Measurements from ENCODE around the gene VSTM4. TPM values are rescaled to one million over a fixed set of nuclear protein-coding genes. Genes with fewer than 3 reads are reported as not detected.

Gene VSTM4
- total RNA-seq, 1 donor: 10.1 TPM

DNA sequence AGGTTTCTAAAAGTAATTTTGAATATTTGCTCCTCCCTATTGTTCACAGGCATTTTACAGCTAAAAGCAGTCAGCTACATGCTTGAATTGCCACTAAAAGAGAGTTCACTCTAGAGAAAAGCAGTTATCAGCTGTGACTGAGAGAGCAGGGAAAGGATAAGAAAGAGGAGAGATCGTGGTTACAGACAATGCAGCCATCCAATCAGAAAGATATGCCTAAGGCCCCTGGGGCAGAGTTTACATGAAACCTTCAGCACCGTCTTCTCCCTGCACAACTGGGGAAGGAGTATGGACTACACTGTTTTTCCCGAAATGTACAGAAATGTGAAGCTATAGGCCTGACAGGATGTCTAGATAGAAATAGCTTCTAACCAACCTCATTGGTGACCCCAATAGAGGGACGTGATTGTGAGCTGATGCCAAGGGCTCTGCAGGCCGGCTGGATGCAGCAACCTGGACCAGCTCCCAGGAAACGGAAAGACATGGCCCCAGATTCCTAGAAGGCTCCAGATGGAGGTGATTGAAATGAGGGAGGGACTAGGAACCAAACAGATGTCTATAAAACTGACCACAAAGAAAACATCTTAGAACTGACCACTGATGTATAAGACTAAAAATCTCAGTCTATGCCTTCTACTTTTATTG is 3.2 kb upstream of the VSTM4 start:
- no peak for DNase-seq (ENCODE audit: insufficient read length, low spot score, missing footprints)
- H3K9me3 ChIP-seq (ENCODE audit: low read depth, low read length): no peaks in the 10 kb centered on the region
- H2AFZ ChIP-seq (ENCODE audit: low read length): no peak overlapping the region
- H3K27me3 ChIP-seq (ENCODE audit: insufficient read depth, low read length): peaks cover 11% of the 10 kb centered on the region
- peaks cover 9% of the 10 kb centered on the region for H3K4me1 ChIP-seq (ENCODE audit: insufficient read depth, low read length)
- H3K27ac ChIP-seq (ENCODE audit: low read depth, low read length): no peak overlapping the region
- H4K20me1 ChIP-seq (ENCODE audit: insufficient read depth, low read length): no peaks in the 10 kb centered on the region
- H3K4me2 ChIP-seq (ENCODE audit: insufficient read depth, low read length): no peak overlapping the region
- no peaks in the 10 kb centered on the region for H3K36me3 ChIP-seq (ENCODE audit: insufficient read depth, low read length)
- TF ChIP-seq, protein P1, sequence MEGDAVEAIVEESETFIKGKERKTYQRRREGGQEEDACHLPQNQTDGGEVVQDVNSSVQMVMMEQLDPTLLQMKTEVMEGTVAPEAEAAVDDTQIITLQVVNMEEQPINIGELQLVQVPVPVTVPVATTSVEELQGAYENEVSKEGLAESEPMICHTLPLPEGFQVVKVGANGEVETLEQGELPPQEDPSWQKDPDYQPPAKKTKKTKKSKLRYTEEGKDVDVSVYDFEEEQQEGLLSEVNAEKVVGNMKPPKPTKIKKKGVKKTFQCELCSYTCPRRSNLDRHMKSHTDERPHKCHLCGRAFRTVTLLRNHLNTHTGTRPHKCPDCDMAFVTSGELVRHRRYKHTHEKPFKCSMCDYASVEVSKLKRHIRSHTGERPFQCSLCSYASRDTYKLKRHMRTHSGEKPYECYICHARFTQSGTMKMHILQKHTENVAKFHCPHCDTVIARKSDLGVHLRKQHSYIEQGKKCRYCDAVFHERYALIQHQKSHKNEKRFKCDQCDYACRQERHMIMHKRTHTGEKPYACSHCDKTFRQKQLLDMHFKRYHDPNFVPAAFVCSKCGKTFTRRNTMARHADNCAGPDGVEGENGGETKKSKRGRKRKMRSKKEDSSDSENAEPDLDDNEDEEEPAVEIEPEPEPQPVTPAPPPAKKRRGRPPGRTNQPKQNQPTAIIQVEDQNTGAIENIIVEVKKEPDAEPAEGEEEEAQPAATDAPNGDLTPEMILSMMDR (IDR thresholded peaks at IDR 0.05; ENCODE audit: extremely low read depth, low read depth, low read length): no peak
- no peak overlapping the region for H3K4me3 ChIP-seq (ENCODE audit: insufficient read depth, low read length)
- no peaks in the 10 kb centered on the region for H3K79me2 ChIP-seq (ENCODE audit: insufficient read depth, low read length)

DNA sequence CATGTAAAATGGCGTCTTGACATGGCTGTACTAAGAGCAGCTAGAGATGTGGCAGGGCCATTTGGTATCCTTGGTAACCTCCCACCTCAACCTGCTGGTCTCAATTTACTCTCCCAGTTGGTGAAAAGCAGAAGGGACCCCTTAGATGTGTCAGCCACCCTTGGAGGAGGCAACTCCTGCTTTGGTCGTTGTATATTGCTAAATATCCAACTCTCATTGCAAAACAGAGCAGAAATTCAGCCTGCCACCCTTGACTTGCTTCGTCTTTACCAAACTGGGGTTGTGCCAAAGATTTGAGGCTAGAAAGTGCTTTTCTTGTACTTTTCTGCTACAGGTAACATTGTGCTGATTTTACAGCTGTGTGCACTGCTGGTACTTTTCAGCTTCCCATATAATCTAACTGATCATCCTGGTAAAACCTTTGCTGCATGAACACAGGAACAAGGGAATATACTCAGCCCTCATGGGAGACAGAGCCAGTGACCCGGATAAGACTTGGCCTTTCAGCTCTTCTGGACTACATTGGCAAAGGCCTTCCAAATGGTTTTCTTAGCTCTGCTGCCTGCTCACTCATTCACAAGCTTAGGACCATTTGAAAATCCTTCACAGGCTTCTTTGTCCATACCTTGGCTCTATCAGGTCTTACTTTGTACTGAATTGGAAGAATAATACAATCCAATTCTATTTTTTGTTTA is 2.2 kb upstream of the VSTM4 start:
- H3K9me3 ChIP-seq (ENCODE audit: low read depth, low read length): no peaks in the 10 kb centered on the region
- H3K4me1 ChIP-seq (ENCODE audit: insufficient read depth, low read length): peaks cover 13% of the 10 kb centered on the region
- TF ChIP-seq, protein P1 (IDR thresholded peaks at IDR 0.05; ENCODE audit: extremely low read depth, low read depth, low read length): no peak
- DNase-seq (ENCODE audit: insufficient read length, low spot score, missing footprints): no peak
- H3K4me3 ChIP-seq (ENCODE audit: insufficient read depth, low read length): no peak overlapping the region
- H4K20me1 ChIP-seq (ENCODE audit: insufficient read depth, low read length): no peaks in the 10 kb centered on the region
- H2AFZ ChIP-seq (ENCODE audit: low read length): no peak overlapping the region
- no peak overlapping the region for H3K4me2 ChIP-seq (ENCODE audit: insufficient read depth, low read length)
- no peak overlapping the region for H3K27ac ChIP-seq (ENCODE audit: low read depth, low read length)
- peaks cover 9% of the 10 kb centered on the region for H3K27me3 ChIP-seq (ENCODE audit: insufficient read depth, low read length)
- H3K36me3 ChIP-seq (ENCODE audit: insufficient read depth, low read length): no peaks in the 10 kb centered on the region
- H3K79me2 ChIP-seq (ENCODE audit: insufficient read depth, low read length): no peaks in the 10 kb centered on the region

DNA sequence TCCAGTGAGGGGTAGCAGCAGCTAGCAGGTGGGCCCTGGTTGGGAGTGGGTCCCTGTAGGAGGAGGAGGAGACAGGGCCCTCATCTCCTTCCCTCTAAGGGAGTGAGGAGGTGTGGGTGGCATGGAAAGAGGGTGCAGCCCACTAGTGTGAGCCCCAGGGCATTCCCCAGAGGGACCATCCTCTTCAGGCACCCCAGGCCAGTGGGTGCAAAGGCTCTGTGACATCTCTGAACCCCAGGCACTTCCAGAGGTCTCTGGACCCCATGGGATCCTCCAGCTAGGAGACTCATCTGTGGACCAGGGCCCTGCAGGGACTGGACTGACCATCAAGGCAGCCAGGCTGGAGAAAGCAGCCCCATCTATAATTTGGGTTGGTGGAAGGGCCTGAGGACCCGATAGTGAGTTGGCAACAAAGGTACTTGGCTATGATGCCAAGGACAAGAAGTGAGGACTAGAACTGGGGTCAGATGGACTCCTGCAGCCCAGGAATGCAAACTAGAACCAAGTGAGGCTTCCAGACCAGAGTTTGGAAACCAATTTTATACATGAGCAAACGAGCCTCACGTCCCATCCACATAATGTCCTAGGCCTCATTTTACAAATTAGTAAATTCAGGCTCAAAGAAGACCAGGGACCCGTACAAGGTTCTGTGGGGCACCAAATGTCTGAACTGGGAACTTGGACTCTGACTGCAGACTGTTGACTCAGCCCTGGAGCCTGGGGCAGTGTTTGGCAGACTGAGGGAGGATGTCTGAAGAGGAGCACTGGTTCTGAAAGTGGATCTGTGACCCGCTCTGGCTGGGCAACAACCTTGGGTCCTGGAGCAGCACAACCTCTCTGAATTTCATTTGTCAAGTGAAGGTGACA is 1.4 kb upstream of the VSTM4 start:
- H3K4me3 ChIP-seq (ENCODE audit: insufficient read depth, low read length): no peak overlapping the region
- H3K27ac ChIP-seq (ENCODE audit: low read depth, low read length): no peak overlapping the region
- H3K4me2 ChIP-seq (ENCODE audit: insufficient read depth, low read length): no peak overlapping the region
- H3K27me3 ChIP-seq (ENCODE audit: insufficient read depth, low read length): peaks cover 7% of the 10 kb centered on the region
- no peaks in the 10 kb centered on the region for H3K36me3 ChIP-seq (ENCODE audit: insufficient read depth, low read length)
- H3K79me2 ChIP-seq (ENCODE audit: insufficient read depth, low read length): peaks cover 6% of the 10 kb centered on the region
- peaks cover 3% of the 10 kb centered on the region for H4K20me1 ChIP-seq (ENCODE audit: insufficient read depth, low read length)
- peaks cover 13% of the 10 kb centered on the region for H3K4me1 ChIP-seq (ENCODE audit: insufficient read depth, low read length)
- H3K9me3 ChIP-seq (ENCODE audit: low read depth, low read length): no peaks in the 10 kb centered on the region
- no peak for DNase-seq (ENCODE audit: insufficient read length, low spot score, missing footprints)
- no peak overlapping the region for H2AFZ ChIP-seq (ENCODE audit: low read length)
- TF ChIP-seq, protein P1 (IDR thresholded peaks at IDR 0.05; ENCODE audit: extremely low read depth, low read depth, low read length): no peak
